HG03432 (cell line): Measurements from ENCODE around the gene SLC39A1.
"Not testable (repeated sequence)": the region's sequence is repeated elsewhere in the genome, so short reads cannot be mapped to it uniquely, and the experiment has no call there.

Source experiments
- ATAC-seq: cut with Tn5 transposase; IDR thresholded peaks from one replicate; pipeline ENCODE4 v1.9.1; 2021; ENCODE audit warnings: mild to moderate bottlenecking, moderate library complexity; ENCODE audit not compliant: unreplicated experiment

SLC39A1 gene

GRCh38 chr1:153932156-153933131 is 30.9 kb downstream of the SLC39A1 start:
- no peak for ATAC-seq

GRCh38 chr1:153929981-153930948 is 33.1 kb downstream of the SLC39A1 start:
- no peak for ATAC-seq

- no peak for ATAC-seq
Measured at GRCh38 chr1:153929426-153929825, 33.9 kb downstream of the SLC39A1 start.

- no peak for ATAC-seq
Measured at GRCh38 chr1:153928791-153929341, 34.5 kb downstream of the SLC39A1 start.

- ATAC-seq = no peak
Measured at GRCh38 chr1:153928245-153928644, 35.1 kb downstream of the SLC39A1 start.

GRCh38 chr1:153926405-153926804 is 36.9 kb downstream of the SLC39A1 start:
- no peak for ATAC-seq

- peak; percentile 91 for ATAC-seq
Measured at GRCh38 chr1:153922972-153923925, 40.1 kb downstream of the SLC39A1 start, which contains the start of gene GATAD2B. Gene GATAD2B, minus strand, starts transcription at chr1:153922972. Its CDS starts 94,625 bp downstream, at chr1:153828347.

GRCh38 chr1:153922076-153922971 is 41.0 kb downstream of the SLC39A1 start:
- peak; percentile 32 for ATAC-seq

GRCh38 chr1:153921803-153922075 is 41.6 kb downstream of the SLC39A1 start:
- ATAC-seq = no peak

- ATAC-seq = no peak
Measured at GRCh38 chr1:153921080-153921802, 42.1 kb downstream of the SLC39A1 start.

GRCh38 chr1:153919876-153920852 is 43.2 kb downstream of the SLC39A1 start:
- ATAC-seq = no peak

- no peak for ATAC-seq
Measured at GRCh38 chr1:153916297-153916696, 47.0 kb downstream of the SLC39A1 start.

- no peak for ATAC-seq
Measured at GRCh38 chr1:153912349-153912748, 51.0 kb downstream of the SLC39A1 start.

GRCh38 chr1:153910560-153910959 is 52.8 kb downstream of the SLC39A1 start:
- not testable (repeated sequence) for ATAC-seq
